ENCODE measurements around the gene HOXA10.

- no peak for TF ChIP-seq CTCF (IDR thresholded peaks at IDR 0.05)
- TF ChIP-seq POLR2A (IDR thresholded peaks at IDR 0.05): peak; percentile 51 to 68
Observed at GRCh38 chr7:27173956-27174873, at the start of gene HOXA10.
